ENCODE data around the gene OR5D14.

The OR5D14 gene

DNA sequence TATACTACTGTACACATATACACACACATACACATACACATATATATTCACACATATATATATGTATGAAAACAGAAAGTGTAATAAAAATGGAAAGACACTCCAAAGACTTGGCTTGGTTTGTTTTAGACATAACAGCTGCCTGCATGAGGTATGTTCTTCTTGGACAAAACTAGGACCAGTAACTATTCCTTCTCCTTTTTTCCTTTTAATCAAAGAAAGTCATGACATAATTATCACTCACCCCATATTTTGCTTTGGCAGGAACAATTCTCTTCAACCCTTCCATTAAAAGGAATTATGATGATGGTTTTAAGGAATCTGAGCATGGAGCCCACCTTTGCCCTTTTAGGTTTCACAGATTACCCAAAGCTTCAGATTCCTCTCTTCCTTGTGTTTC, at the start of gene OR5D14:
Gene OR5D14, plus strand, starts transcription at position 301 of the 400 bp plus-strand sequence. Its CDS starts 0 bp downstream, at position 301.
- in situ Hi-C loops (cut with MboI; ENCODE audit: low sequenced_read_pairs) = no loop called here

DNA sequence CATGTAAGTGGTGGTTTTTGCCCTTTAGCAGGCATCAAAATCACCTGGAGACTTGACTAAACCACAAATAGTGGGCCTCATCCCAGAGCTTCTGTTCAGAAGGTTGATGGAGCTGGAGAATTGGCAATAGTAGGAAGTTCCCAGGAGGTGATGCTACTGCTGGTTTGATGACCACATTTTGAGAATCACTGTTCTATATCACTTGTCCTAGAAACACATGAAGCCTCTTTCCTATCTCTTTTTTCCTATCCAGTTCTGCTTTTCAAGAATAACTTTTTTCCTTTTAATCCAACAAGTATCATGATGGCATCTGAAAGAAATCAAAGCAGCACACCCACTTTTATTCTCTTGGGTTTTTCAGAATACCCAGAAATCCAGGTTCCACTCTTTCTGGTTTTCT, 22.2 kb upstream of the OR5D14 start, which contains the start of gene OR5D13:
Gene OR5D13, plus strand, starts transcription at position 301 of the 400 bp plus-strand sequence. Its CDS starts 0 bp downstream, at position 301.
- in situ Hi-C loops (cut with MboI; ENCODE audit: low sequenced_read_pairs) = no loop called here

DNA sequence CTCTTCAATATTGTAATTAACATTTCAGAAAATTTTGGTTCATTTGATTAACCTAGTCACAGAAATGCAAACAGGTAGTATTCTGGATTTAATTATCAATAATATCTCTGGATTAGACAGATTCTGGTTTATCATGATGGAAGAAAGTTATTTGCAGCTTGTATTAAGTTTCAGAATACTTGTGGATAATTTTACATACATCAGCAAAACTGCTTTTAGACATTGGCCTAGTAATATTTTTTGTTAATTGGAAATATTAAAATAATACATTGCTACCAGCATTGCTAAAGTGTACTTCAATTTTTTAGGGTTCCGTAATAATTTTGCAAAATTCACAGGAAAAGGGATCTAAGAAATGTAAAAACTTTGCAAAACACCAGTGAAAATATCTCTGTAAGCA, 3.8 kb upstream of the OR5D14 start:
- in situ Hi-C loops (cut with MboI; ENCODE audit: low sequenced_read_pairs) = no loop called here

DNA sequence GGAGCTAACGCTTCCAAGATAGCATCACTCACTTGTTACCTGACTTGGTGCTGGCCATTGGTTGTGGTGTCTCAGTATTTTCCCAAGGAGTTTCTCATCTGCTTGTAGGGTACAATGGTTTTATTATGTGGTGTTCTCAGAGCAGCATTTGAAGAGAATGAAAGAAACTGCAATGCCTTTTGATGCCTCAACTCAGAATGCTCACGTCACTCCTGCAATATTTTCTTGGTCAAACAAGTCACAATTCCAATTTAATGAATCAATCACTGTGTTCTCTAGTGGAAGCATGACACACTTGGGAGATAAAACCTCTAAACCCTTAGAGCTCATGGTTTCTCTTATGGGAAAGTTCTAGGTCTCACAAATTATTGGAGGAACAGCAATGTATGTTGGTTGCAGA, 2.0 kb upstream of the OR5D14 start:
- in situ Hi-C loops (cut with MboI; ENCODE audit: low sequenced_read_pairs) = no loop called here

DNA sequence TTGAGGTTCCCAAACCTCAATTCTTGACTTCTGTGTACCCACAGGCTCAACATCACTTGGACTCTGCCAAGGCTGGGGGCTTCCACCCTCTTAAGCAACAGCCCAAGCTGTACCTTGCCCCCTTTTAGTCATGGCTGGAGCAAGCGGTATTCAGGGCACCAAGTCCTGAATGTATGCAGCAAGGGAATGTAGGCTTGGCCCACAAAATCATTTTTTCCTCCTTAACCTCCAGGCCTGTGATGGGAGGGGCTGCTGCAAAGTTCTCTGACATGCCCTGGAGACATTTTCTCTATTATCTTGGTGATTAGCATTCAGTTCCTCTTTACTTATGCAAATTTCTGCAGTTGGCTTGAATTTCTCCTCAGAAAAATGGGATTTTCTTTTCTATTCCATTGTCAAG, 10.9 kb downstream of the OR5D14 start:
- in situ Hi-C loops (cut with MboI; ENCODE audit: low sequenced_read_pairs) = no loop called here

DNA sequence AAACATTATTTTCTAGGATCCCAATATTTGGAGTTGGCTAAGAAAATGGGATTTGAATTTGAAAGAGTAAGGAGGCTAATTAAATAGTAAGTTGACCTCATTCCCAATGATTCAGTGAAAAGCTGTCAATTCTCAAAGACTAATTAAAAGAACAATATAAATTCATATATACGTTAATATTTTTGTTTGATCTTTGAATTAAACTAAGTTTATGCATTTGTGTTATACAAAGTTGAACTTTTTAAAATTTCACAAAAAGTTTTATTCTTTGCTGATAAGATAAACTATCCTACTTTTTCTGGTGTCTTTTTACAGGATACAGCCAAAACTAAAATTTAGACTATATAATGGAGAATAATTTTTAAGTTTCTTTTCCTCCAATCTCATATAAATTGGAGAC, 15.7 kb downstream of the OR5D14 start, which contains the start of gene OR5L1:
Gene OR5L1, plus strand, starts transcription at position 301 of the 400 bp plus-strand sequence. CDS start 100 bp downstream, outside the sequence.
- in situ Hi-C loops (cut with MboI; ENCODE audit: low sequenced_read_pairs) = no loop called here

DNA sequence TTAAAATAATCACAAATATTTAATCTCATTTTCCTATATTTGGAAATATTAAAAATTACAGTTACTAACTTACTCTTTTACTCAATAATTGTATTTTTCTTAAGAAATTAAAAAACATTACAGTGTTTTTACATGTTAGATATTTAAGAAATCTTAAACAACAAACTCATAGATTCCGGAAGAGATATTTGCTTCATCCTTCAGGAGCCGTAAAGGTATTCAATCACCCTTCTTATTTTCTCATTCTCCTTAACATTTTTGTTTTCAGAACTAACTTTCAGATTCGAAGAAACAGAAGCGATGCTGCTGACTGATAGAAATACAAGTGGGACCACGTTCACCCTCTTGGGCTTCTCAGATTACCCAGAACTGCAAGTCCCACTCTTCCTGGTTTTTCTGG, 24.0 kb downstream of the OR5D14 start, which contains the start of gene OR5D18:
Gene OR5D18, plus strand, starts transcription at position 301 of the 400 bp plus-strand sequence. Its CDS starts 0 bp downstream, at position 301.
- in situ Hi-C loops (cut with MboI; ENCODE audit: low sequenced_read_pairs) = no loop called here

DNA sequence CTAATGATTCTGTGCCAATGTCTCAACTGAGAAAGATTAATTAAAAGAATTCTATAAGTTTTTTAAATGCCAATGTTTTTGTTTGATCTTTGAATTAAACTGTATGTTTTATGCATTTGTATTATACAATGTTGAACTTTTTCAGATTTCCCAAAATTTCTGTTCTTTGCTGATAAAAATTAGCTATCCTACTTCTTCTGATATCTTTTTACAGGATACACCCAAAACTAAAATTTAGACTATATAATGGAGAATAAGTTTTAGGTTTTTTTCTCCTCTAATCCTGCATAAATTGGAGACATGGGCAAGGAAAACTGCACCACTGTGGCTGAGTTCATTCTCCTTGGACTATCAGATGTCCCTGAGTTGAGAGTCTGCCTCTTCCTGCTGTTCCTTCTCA, 31.6 kb downstream of the OR5D14 start, which contains the start of gene OR5L2:
Gene OR5L2, plus strand, starts transcription at position 301 of the 400 bp plus-strand sequence. Its CDS starts 0 bp downstream, at position 301.
- in situ Hi-C loops (cut with MboI; ENCODE audit: low sequenced_read_pairs) = no loop called here

DNA sequence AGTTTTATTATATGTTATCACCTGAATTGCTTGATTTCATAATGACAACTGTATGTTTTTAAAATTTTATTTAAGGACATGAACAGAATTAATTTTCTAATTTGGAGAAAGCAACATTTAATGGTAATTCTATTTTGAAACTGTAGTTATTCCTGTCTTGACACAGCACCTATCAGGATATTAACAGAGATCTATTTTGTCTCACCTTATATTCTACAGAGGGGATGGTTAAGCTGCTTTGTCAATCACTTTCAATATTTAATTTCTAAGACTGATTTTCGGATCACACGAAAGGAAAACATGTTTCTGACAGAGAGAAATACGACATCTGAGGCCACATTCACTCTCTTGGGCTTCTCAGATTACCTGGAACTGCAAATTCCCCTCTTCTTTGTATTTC, 43.1 kb downstream of the OR5D14 start, which contains the start of gene OR5D16:
Gene OR5D16, plus strand, starts transcription at position 301 of the 400 bp plus-strand sequence. Its CDS starts 0 bp downstream, at position 301.
- in situ Hi-C loops (cut with MboI; ENCODE audit: low sequenced_read_pairs) = no loop called here

Measured in hTERT RPE-1 (cell line).